ENCODE results near the gene ZNF777. TPM values are rescaled to one million over a fixed set of nuclear protein-coding genes. Genes with fewer than 3 reads are reported as not detected.
A peak's percentile ranks its signal among the peaks of the same experiment; 100 is the strongest.
"Not testable (repeated sequence)": the region's sequence is repeated elsewhere in the genome, so short reads cannot be mapped to it uniquely, and the experiment has no call there.

ZNF777 gene
- total RNA-seq, 1 experiment from 2014 or later, result 10.1 TPM

GRCh38 chr7:149459540-149460452 is 1.1 kb downstream of the ZNF777 start:
- H3K4me3 ChIP-seq, result peak overlapping the region; percentile 49
- H3K27me3 ChIP-seq, result no peaks in the 10 kb centered on the region
- DNase-seq, result peak; percentile 28
- H3K9me3 ChIP-seq, result no peaks in the 10 kb centered on the region
- H3K36me3 ChIP-seq, result peaks cover 3% of the 10 kb centered on the region; the same call in 1 of the 2 replicates

DNA sequence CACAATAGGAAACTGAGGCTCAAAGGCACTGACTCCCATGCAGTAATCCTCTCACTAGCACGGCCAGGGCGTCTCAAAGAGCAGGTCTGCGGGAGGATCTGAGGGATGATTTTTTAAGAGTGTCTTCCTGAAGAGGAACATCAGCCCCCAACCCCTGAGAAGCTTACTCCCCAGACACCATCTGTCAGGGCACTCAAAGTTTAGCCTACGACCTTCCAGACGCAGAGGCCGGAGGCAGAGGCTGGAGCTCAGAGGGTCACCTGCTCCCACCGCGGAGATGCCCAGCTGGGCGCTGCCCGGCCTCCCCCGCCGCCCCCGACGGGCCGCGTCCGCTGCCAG is 1.7 kb downstream of the ZNF777 start:
- Histone ChIP-seq H3K36me3 (peaks cover 5% of the 10 kb centered on the region; the same call in 1 of the 2 replicates), H3K27me3 (no peaks in the 10 kb centered on the region), H3K4me3 (peak overlapping the region; percentile 49), H3K9me3 (no peaks in the 10 kb centered on the region)
- no peak for DNase-seq

- H3K36me3 ChIP-seq, result peaks cover 5% of the 10 kb centered on the region; the same call in 1 of the 2 replicates
- no peak overlapping the region for H3K4me3 ChIP-seq
- no peaks in the 10 kb centered on the region for H3K27me3 ChIP-seq
- H3K9me3 ChIP-seq, result no peaks in the 10 kb centered on the region
- DNase-seq, result no peak
Measured at GRCh38 chr7:149458235-149458634, 2.6 kb downstream of the ZNF777 start.

DNA sequence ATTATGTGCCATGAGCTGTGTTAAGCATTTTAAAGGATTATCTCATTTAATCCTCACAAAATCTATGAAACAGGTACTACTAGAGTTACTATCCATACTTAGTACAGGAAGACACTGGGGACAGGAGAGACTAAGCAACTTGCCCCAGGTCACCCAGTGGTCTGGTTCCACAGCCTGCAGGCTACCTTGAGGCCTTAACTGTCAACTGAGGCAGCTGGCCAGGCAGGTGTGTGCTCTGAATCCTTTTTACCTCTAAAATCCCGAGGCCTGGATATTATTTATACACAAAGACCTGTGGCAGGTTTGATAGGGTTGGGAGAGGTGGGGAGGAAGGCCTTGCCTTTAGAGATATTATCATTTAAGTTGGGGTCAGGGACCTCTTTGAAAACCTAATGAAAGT is 3.1 kb downstream of the ZNF777 start:
- H3K36me3 ChIP-seq, result peaks cover 8% of the 10 kb centered on the region
- no peak overlapping the region for H3K4me3 ChIP-seq
- no peak for DNase-seq
- H3K27me3 ChIP-seq, result no peaks in the 10 kb centered on the region
- no peaks in the 10 kb centered on the region for H3K9me3 ChIP-seq

DNA sequence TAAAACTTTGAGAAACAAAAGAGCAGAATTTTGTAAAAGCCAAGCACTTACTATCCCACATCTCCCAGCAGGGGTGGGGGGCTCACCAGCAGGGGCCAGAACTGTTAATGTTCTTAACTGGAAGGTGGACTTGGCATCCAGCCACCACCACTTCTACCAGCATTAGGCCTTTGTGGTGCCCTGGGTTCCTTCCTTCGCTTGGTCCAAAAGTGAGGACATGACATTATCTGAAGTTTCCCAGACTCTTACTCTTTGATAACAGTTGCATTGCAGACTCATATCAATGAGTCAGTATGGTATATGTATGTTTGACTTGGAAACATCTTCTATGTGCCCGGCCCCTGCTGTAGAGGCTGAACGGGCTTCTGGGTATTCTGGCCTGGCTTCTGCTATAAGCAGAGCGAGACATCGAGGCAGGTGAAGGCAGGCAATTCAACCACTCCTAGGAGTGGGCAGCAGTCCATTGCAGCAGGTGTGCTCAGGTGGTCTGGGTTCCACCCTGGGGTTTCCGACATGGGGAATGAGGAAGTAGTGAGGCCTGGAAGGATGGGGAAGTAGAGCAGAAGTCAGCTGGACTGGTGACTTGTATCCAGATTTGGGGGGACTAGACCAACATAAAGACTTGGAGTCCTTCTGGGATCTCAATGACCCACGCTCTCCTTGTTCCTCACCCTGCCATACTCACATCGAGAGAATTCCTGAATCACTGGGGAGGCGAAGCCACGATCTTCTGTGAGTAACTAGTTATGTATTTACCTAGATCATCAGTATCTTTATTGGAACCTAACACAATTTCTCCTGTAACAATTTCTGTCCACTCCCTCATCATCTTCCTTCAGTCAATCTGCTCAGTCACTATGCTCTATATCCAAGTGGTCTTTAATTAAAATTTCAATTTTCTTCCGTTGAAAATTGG is 4.1 kb downstream of the ZNF777 start:
- H3K9me3 ChIP-seq, result no peaks in the 10 kb centered on the region
- H3K36me3 ChIP-seq, result peaks cover 8% of the 10 kb centered on the region
- no peak overlapping the region for H3K4me3 ChIP-seq
- no peak for DNase-seq
- H3K27me3 ChIP-seq, result no peaks in the 10 kb centered on the region

GRCh38 chr7:149455175-149455950 is 5.5 kb downstream of the ZNF777 start:
- no peak overlapping the region for H3K4me3 ChIP-seq
- DNase-seq, result no peak
- no peaks in the 10 kb centered on the region for H3K27me3 ChIP-seq
- H3K9me3 ChIP-seq, result no peaks in the 10 kb centered on the region
- H3K36me3 ChIP-seq, result peaks cover 10% of the 10 kb centered on the region

DNA sequence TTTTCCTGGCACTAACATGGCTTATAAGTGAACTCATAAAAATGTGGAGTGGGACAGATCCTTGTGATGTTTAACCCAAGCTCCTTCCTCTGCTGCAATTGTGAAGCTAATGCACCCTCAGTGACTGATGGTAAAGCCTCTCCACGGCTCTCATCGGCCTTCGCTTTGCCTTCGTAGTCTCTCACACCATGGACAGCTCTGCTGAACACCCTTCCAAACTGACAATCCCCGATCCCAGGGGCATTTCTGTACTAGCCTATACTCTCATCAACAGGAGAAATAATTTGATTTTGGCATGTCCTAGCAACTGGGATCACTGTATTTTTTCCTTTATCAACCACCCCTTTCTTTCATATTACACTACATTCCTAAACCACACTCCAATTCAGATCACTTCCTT is 6.1 kb downstream of the ZNF777 start:
- Histone ChIP-seq H3K4me3 (no peak overlapping the region), H3K36me3 (peaks cover 10% of the 10 kb centered on the region), H3K9me3 (no peaks in the 10 kb centered on the region), H3K27me3 (no peaks in the 10 kb centered on the region)
- no peak for DNase-seq

- Histone ChIP-seq H3K36me3 (peaks cover 10% of the 10 kb centered on the region), H3K4me3 (no peak overlapping the region), H3K9me3 (no peaks in the 10 kb centered on the region), H3K27me3 (no peaks in the 10 kb centered on the region)
- no peak for DNase-seq
Measured at GRCh38 chr7:149454006-149454405, 6.9 kb downstream of the ZNF777 start.

DNA sequence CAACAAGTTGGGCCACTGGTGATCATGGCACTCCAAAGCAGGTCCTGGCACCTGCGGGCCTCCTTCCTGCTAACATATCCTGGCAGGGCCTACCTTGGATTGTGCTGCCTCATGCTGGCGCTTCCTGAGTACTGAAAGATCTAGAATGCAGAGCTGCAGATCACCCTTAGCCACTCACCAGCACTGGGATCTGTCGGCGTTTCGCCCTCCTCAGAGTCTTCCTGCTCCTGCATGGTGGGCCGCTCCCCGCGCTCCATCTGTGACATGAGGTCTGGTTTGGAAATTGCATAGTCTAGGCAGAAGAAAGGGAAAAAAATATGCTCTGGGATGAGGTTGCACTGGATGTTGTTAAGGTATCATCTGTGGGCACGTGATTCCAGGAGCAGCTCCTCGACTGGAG is 10.0 kb downstream of the ZNF777 start:
- Histone ChIP-seq H3K36me3 (peaks cover 8% of the 10 kb centered on the region), H3K4me3 (no peak overlapping the region), H3K27me3 (no peaks in the 10 kb centered on the region), H3K9me3 (no peaks in the 10 kb centered on the region)
- DNase-seq, result no peak

- peaks cover 8% of the 10 kb centered on the region for H3K36me3 ChIP-seq
- no peak for DNase-seq
- H3K27me3 ChIP-seq, result no peaks in the 10 kb centered on the region
- H3K4me3 ChIP-seq, result no peak overlapping the region
- no peaks in the 10 kb centered on the region for H3K9me3 ChIP-seq
Measured at GRCh38 chr7:149449897-149450296, 11.0 kb downstream of the ZNF777 start.

DNA sequence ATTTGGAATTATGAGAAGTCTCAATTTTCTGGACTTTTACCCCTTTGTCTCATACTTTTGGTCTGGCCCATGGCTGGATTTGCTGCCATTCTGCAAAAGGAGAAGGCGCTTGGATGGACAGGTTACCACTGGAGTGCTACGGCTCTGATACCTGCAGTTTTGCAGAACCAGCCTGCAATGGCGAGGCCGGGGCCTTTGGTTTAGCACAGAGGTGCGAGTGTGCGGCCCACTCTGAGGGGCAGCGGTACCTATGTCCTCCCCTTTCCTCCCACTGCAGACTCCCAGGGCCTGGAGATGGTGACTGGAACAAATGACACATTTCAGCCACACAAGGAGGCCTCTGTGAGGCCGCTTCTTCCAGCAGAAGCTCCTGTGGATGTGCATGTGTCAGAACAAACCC is 11.9 kb downstream of the ZNF777 start:
- Histone ChIP-seq H3K9me3 (no peaks in the 10 kb centered on the region), H3K27me3 (no peaks in the 10 kb centered on the region), H3K36me3 (peaks cover 5% of the 10 kb centered on the region), H3K4me3 (no peak overlapping the region)
- DNase-seq, result no peak

GRCh38 chr7:149446026-149446425 is 14.8 kb downstream of the ZNF777 start:
- not testable (repeated sequence) for H3K36me3 ChIP-seq, DNase-seq, H3K4me3 ChIP-seq, H3K9me3 ChIP-seq, H3K27me3 ChIP-seq

DNA sequence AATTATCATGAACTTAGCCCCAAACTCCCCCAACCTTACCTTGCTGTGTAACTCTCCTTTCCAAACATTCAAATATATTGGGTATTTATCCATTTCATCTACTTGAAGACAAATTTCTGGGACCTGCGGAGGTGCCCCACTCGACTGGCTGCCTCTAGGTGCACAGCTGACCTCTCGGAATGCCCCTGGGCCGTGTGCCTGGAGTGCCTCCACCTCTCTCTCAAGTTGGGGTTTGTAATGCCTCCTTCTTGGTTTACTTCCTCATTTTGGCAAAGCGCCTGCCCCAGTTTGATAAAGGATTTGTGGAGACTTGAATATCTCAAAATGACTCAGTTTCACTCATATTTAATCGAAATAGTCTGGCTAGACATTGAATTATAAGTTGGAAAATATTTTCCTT is 16.6 kb downstream of the ZNF777 start:
- H3K36me3 ChIP-seq, result no peaks in the 10 kb centered on the region
- H3K9me3 ChIP-seq, result no peaks in the 10 kb centered on the region
- H3K27me3 ChIP-seq, result no peaks in the 10 kb centered on the region
- no peak for DNase-seq
- no peak overlapping the region for H3K4me3 ChIP-seq

GRCh38 chr7:149443523-149443922 is 17.3 kb downstream of the ZNF777 start:
- H3K27me3 ChIP-seq, result no peaks in the 10 kb centered on the region
- H3K9me3 ChIP-seq, result no peaks in the 10 kb centered on the region
- no peak for DNase-seq
- no peak overlapping the region for H3K4me3 ChIP-seq
- no peaks in the 10 kb centered on the region for H3K36me3 ChIP-seq

DNA sequence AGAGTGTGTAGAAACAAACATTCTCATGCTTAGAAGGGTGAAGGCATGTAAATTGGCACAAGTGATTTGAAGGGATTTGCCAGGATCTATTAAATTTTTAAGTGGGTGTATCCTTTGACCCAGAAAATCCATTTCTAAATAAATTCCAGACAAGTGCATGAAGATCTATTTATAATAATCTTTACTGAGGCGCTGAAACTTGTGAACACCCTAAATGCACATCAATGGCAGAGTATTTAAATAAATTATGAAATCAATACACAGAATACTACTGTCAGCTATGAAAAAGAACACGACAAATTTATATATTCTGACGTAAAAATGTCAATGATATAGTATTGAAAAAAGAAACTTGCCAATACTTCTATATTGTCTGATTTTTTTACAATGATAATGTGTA is 17.9 kb downstream of the ZNF777 start:
- Histone ChIP-seq H3K27me3 (no peaks in the 10 kb centered on the region), H3K4me3 (no peak overlapping the region), H3K36me3 (no peaks in the 10 kb centered on the region), H3K9me3 (no peaks in the 10 kb centered on the region)
- DNase-seq, result no peak

- Histone ChIP-seq H3K4me3 (no peak overlapping the region), H3K36me3 (no peaks in the 10 kb centered on the region), H3K27me3 (no peaks in the 10 kb centered on the region), H3K9me3 (no peaks in the 10 kb centered on the region)
- no peak for DNase-seq
Measured at GRCh38 chr7:149440222-149440621, 20.6 kb downstream of the ZNF777 start.

DNA sequence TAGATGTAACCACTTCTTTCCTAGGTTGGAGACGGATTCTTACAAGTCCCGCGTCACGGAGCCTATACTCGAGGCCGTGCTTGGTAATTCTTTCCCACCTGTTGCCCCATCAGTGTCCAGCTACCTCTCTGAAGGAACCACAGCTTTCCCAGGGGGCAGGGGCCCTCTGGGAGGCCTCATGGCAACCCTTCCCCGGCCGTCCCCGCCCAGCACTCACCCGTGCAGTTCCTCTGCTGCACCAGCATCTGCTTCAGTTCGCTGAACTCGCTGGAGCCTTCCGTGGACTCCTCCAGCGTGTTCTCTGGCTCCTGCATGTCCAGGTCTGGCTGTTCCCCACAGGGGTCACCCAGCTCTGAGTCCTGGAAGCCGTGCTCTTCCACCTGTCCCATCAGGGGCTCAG is 24.5 kb downstream of the ZNF777 start:
- no peaks in the 10 kb centered on the region; the same call in 1 of the 2 replicates for H3K36me3 ChIP-seq
- no peaks in the 10 kb centered on the region for H3K9me3 ChIP-seq
- no peaks in the 10 kb centered on the region for H3K27me3 ChIP-seq
- H3K4me3 ChIP-seq, result no peak overlapping the region
- no peak for DNase-seq
